GM23248 (cell line): ENCODE measurements around the gene AHSA1.

Experiments used
- EZH2 ChIP-seq: fragments of 200-600 bp; sonication (generic); IDR thresholded peaks from 2 replicates; pipeline ENCODE4 v1.6.1; 2018; ENCODE audit warnings: antibody characterized with exemption, mild to moderate bottlenecking; ENCODE audit not compliant: insufficient read depth, poor library complexity, severe bottlenecking
- EZH2phosphoT487 ChIP-seq: fragments of 200-600 bp; sonication (generic); IDR thresholded peaks from 2 replicates; pipeline ENCODE4 v1.6.1; 2018; ENCODE audit warnings: antibody characterized with exemption, moderate library complexity, mild to moderate bottlenecking, low read depth; ENCODE audit not compliant: insufficient read depth

GRCh38 chr14:77485256-77485655, 27.4 kb downstream of the AHSA1 start:
- TF ChIP-seq EZH2phosphoT487 (no peak), EZH2 (no peak)
